Activated CD4-positive, alpha-beta memory T cell treated with anti-CD3 and anti-CD28 coated beads, Interleukin-2, amount 10 ng/mL, durations not matched to agents 7 days and 5 days (primary cell): Measurements from ENCODE around the gene SLC39A7. TPM values are rescaled to one million over a fixed set of nuclear protein-coding genes. Genes with fewer than 3 reads are reported as not detected.

Source experiments
- total RNA-seq, 2 experiments: library from RNA; stranded (reverse); gene quantifications; one replicate each; pipeline ENCODE4 v1.2.3, GENCODE V29; 2021

SLC39A7 gene
- total RNA-seq, 2 experiments from 2014 or later, result 52.8 to 53.8 TPM

Other genes starting within 250 kb of the SLC39A7 start
- 10 to 100 TPM; 54.0 to 54.3 TPM for gene HLA-DMA, start 247.8 kb upstream of the SLC39A7 start, total RNA-seq
- 100 to 1,000 TPM; 290 to 297 TPM for gene BRD2, start 232.3 kb upstream of the SLC39A7 start, total RNA-seq
- 1 to 10 TPM; 3.4 to 4.1 TPM for gene HLA-DOA, start 191.3 kb upstream of the SLC39A7 start, total RNA-seq
- gene HLA-DPA1, start 127.2 kb upstream of the SLC39A7 start, total RNA-seq, result 100 to 1,000 TPM; 173 to 176 TPM
- 10 to 100 TPM; 89.8 to 95.6 TPM for gene HLA-DPB1, start 124.9 kb upstream of the SLC39A7 start, total RNA-seq
- under 1 TPM; 0.53 to 0.60 TPM for gene COL11A2, start 8.4 kb upstream of the SLC39A7 start, total RNA-seq
- gene RXRB, start 202 bp upstream of the SLC39A7 start, total RNA-seq, result 10 to 100 TPM; 44.0 to 45.0 TPM
- gene HSD17B8, start 3.8 kb downstream of the SLC39A7 start, total RNA-seq, result 10 to 100 TPM; 11.4 to 13.0 TPM
- 10 to 100 TPM; 29.7 to 32.1 TPM for gene RING1, start 7.6 kb downstream of the SLC39A7 start, total RNA-seq
- 10 to 100 TPM; 53.1 to 59.7 TPM for gene VPS52, start 71.0 kb downstream of the SLC39A7 start, total RNA-seq
- 1,000 to 10,000 TPM; 2,403 to 2,442 TPM for gene RPS18, start 71.2 kb downstream of the SLC39A7 start, total RNA-seq
- gene B3GALT4, start 76.3 kb downstream of the SLC39A7 start, total RNA-seq, result 10 to 100 TPM; 25.2 to 26.5 TPM
- gene WDR46, start 88.4 kb downstream of the SLC39A7 start, total RNA-seq, result 10 to 100 TPM; 37.5 to 41.7 TPM
- 10 to 100 TPM; 63.5 to 65.0 TPM for gene PFDN6, start 88.7 kb downstream of the SLC39A7 start, total RNA-seq
- 10 to 100 TPM; 44.3 to 45.1 TPM for gene RGL2, start 98.1 kb downstream of the SLC39A7 start, total RNA-seq
- 100 to 1,000 TPM; 243 to 249 TPM for gene TAPBP, start 113.2 kb downstream of the SLC39A7 start, total RNA-seq
- 10 to 100 TPM; 16.5 to 18.0 TPM for gene ZBTB22, start 116.9 kb downstream of the SLC39A7 start, total RNA-seq
- 100 to 1,000 TPM in 1 of 2 experiments, 10 to 100 TPM in 1; 95.7 to 103 TPM for gene DAXX, start 122.1 kb downstream of the SLC39A7 start, total RNA-seq
- 100 to 1,000 TPM; 125 to 127 TPM for gene KIFC1, start 191.0 kb downstream of the SLC39A7 start, total RNA-seq
- gene PHF1, start 210.1 kb downstream of the SLC39A7 start, total RNA-seq, result 10 to 100 TPM; 46.4 to 51.4 TPM
- gene CUTA, start 217.2 kb downstream of the SLC39A7 start, total RNA-seq, result 100 to 1,000 TPM; 243 TPM
- 10 to 100 TPM; 35.3 to 39.7 TPM for gene SYNGAP1, start 219.2 kb downstream of the SLC39A7 start, total RNA-seq